NCI-H2081 treated with DMSO at 0.1 percent for 48 hours (cell line): ENCODE measurements around the gene MDFIC.

ENCODE experiments used
- DNase-seq: peaks from one replicate; lab custom pipeline; 2025; lab: John Stamatoyannopoulos, UW

The MDFIC gene

GRCh38 chr7:114928060-114928459 lies 6.2 kb downstream of the MDFIC start:
- no peak for DNase-seq

GRCh38 chr7:114929570-114929969 lies 7.7 kb downstream of the MDFIC start:
- DNase-seq: no peak

- DNase-seq: no peak
These were observed 8.3 kb downstream of the MDFIC start for GRCh38 chr7:114930107-114930661.

- no peak for DNase-seq
These were observed 9.1 kb downstream of the MDFIC start for GRCh38 chr7:114930829-114931655.

- no peak for DNase-seq
These were observed 9.7 kb downstream of the MDFIC start for GRCh38 chr7:114931656-114932011.

GRCh38 chr7:114932991-114933390 lies 11.1 kb downstream of the MDFIC start:
- no peak for DNase-seq

- DNase-seq: no peak
These were observed 11.8 kb downstream of the MDFIC start for GRCh38 chr7:114933658-114934057.

- no peak for DNase-seq
These were observed 12.2 kb downstream of the MDFIC start for GRCh38 chr7:114934086-114934485.

- no peak for DNase-seq
These were observed 12.8 kb downstream of the MDFIC start for GRCh38 chr7:114934713-114935112.

- DNase-seq: no peak
These were observed 14.6 kb downstream of the MDFIC start for GRCh38 chr7:114936471-114936870.

GRCh38 chr7:114937446-114937845 lies 15.6 kb downstream of the MDFIC start:
- DNase-seq: no peak

GRCh38 chr7:114938785-114939184 lies 16.9 kb downstream of the MDFIC start:
- no peak for DNase-seq

- no peak for DNase-seq
These were observed 17.7 kb downstream of the MDFIC start for GRCh38 chr7:114939484-114940097.

- no peak for DNase-seq
These were observed 18.3 kb downstream of the MDFIC start for GRCh38 chr7:114940220-114940619.

- DNase-seq: no peak
These were observed 19.8 kb downstream of the MDFIC start for GRCh38 chr7:114941692-114942091.

- no peak for DNase-seq
These were observed 20.7 kb downstream of the MDFIC start for GRCh38 chr7:114942446-114943175.

GRCh38 chr7:114943530-114943929 lies 21.6 kb downstream of the MDFIC start:
- no peak for DNase-seq

GRCh38 chr7:114943953-114944744 lies 22.3 kb downstream of the MDFIC start:
- DNase-seq: no peak

- DNase-seq: no peak
These were observed 23.1 kb downstream of the MDFIC start for GRCh38 chr7:114944745-114945625.

GRCh38 chr7:114949231-114949630 lies 27.3 kb downstream of the MDFIC start:
- no peak for DNase-seq

GRCh38 chr7:114952296-114952695 lies 30.4 kb downstream of the MDFIC start:
- DNase-seq: no peak
